NOMO-1 treated with dmso at 0.1 percent for 144 hours (cell line): Measurements from ENCODE around the gene MAGEB4.

Source experiments
- DNase-seq: peaks from one replicate; lab custom pipeline; 2025; ENCODE audit not compliant: unreplicated experiment; lab: John Stamatoyannopoulos, UW

The MAGEB4 gene

DNA sequence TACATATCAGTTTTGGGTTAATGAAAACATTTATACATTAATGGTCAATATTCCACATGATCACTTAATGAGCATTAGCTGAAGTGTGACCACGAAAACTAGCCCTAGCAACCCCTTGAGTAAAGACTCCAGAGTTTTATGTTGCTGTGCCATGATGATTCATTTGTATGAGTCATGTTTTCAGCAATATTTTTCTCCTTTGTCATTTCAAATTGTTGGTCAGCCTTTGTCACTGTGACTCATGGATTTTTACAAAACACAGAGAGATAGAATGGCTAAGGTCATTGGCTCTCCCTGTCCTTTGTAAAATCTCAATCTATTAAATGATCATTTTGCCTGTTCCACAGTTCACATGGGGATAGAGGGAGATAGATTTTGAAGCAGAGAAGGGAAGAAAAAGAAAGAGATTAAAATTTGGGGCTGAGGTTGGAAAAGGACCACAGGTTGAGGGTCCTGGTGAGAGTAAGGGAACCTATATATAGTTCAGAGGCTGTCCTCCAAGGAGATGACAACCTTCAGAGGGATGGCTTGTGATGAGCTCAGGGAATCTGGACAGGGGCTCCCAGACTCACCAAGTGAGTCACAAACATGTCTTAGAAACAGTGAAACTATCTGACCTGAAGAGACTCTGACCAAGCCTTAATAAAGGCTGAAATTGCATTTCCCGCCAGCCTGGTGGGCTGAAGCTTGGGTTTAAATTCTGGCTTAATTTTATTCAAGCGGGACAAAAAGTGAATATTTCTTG lies 41.8 kb downstream of the MAGEB4 start:
- peak; percentile 5 for DNase-seq
